ENCODE measurements around the gene ROPN1. TPM values are rescaled to one million over a fixed set of nuclear protein-coding genes. Genes with fewer than 3 reads are reported as not detected.
"Not testable (repeated sequence)": the region's sequence is repeated elsewhere in the genome, so short reads cannot be mapped to it uniquely, and the experiment has no call there.

The ROPN1 gene
- not detected for total RNA-seq (ENCODE audit: unreplicated experiment)
- long read RNA-seq, result 0 reads

DNA sequence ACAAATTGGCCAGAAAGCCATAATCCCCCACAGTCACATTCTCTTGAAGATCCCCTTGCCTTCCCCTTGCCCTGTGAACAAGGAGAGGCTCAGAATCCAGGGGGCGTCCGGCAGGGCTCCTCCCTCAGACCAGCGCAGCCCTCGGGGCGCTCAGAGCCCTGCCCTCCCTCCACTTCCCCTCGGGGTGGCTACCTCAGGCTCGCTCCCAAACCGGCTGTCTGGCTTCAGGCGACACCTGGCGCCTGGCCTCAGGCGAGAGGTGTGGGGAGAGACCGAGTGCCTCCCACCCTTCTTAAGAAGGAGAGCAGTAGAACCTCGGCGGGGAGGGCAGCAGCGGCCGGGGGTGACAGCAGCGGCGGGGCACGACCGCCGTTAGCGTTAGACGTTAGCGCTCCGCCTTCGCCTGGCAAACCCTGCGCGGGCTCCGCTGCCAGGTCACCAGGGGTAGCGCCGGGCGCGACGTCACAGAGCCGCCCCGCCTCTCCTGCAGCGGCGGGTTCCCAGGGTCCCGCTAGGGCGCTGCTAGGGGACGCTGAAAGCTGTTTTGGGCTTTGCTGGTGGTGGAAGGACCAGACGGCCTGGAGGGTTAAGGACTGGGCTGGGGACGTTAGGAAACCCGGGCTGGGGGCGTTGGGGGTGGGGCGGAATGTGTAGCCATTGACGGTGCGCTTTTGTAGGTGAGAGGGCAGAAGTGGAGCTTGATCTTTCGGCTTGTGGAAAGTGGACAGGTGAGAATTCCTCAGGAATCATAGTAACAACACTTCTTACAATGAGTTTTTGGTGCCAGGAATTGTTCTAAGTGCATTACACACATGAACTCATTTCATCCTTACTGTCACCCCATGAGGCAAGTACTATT lies at the start of gene ROPN1:
Gene ROPN1, minus strand, starts transcription at position 395 of the 859 bp plus-strand sequence. CDS start 11,643 bp downstream, outside the sequence.
- not testable (repeated sequence) for H3K9me3 Mint-ChIP-seq (ENCODE audit: unreplicated experiment); DNase-seq (ENCODE audit: low spot score); H3K36me3 Mint-ChIP-seq (ENCODE audit: low read depth, unreplicated experiment); H3K27me3 Mint-ChIP-seq (ENCODE audit: unreplicated experiment); H3K27ac Mint-ChIP-seq (ENCODE audit: unreplicated experiment); H3K4me1 Mint-ChIP-seq (ENCODE audit: unreplicated experiment)
- peak within 1 kb of the TSS; percentile 68 for H3K4me3 Mint-ChIP-seq (ENCODE audit: unreplicated experiment)

DNA sequence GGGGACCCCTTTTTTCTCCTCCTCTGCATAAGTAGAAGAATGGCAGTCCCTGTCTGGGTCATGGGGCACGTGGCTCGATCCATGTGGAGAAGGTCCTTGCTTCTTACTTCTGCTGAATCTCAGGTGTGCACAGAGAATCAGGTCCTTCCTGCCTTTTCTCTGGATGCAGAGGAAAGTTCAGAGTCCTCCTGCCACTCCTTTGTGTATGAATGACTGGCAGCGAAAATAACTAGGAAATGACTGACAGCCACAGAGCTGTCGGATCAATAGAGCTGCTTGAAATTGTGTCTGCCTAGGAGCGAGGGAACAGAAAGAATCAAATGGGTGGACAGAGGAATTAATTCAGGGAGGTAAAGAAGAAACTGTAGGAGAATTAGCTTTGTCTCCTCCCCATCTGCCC lies 49.6 kb upstream of the ROPN1 start:
- TF ChIP-seq, protein P1, sequence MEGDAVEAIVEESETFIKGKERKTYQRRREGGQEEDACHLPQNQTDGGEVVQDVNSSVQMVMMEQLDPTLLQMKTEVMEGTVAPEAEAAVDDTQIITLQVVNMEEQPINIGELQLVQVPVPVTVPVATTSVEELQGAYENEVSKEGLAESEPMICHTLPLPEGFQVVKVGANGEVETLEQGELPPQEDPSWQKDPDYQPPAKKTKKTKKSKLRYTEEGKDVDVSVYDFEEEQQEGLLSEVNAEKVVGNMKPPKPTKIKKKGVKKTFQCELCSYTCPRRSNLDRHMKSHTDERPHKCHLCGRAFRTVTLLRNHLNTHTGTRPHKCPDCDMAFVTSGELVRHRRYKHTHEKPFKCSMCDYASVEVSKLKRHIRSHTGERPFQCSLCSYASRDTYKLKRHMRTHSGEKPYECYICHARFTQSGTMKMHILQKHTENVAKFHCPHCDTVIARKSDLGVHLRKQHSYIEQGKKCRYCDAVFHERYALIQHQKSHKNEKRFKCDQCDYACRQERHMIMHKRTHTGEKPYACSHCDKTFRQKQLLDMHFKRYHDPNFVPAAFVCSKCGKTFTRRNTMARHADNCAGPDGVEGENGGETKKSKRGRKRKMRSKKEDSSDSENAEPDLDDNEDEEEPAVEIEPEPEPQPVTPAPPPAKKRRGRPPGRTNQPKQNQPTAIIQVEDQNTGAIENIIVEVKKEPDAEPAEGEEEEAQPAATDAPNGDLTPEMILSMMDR (IDR thresholded peaks at IDR 0.05; ENCODE audit: unreplicated experiment), result no peak
- H3K27ac Mint-ChIP-seq (ENCODE audit: unreplicated experiment), result no peak overlapping the region
- DNase-seq (ENCODE audit: low spot score), result no peak
- H3K9me3 Mint-ChIP-seq (ENCODE audit: unreplicated experiment), result no peaks in the 10 kb centered on the region
- H3K36me3 Mint-ChIP-seq (ENCODE audit: low read depth, unreplicated experiment), result no peaks in the 10 kb centered on the region
- no peaks in the 10 kb centered on the region for H3K27me3 Mint-ChIP-seq (ENCODE audit: unreplicated experiment)
- H3K4me3 Mint-ChIP-seq (ENCODE audit: unreplicated experiment), result no peak overlapping the region
- H3K4me1 Mint-ChIP-seq (ENCODE audit: unreplicated experiment), result peaks cover 12% of the 10 kb centered on the region

DNA sequence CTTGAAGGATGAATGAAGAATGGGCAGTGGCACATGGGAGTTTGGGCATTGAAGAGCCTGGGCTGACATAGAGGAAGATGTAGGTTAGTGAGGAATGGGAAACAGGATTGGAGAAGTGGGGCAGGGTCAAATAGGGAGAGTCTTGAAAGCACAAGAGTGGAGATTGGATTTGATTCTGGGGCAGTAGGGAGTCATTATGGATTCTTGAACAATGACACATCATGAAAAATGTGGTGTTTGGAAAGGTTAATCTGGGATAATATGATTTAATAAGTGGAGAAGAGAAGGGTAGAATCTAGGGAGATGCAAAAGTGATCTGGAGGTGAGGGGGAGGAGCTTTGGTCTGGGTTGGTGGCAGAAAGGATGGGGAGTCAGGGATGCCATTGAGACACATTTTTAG lies 45.4 kb upstream of the ROPN1 start:
- Mint-ChIP-seq H3K4me1 (ENCODE audit: unreplicated experiment) (peaks cover 22% of the 10 kb centered on the region), H3K27me3 (ENCODE audit: unreplicated experiment) (peaks cover 11% of the 10 kb centered on the region), H3K36me3 (ENCODE audit: low read depth, unreplicated experiment) (peaks cover 13% of the 10 kb centered on the region), H3K27ac (ENCODE audit: unreplicated experiment) (no peak overlapping the region), H3K4me3 (ENCODE audit: unreplicated experiment) (no peak overlapping the region), H3K9me3 (ENCODE audit: unreplicated experiment) (no peaks in the 10 kb centered on the region)
- no peak for DNase-seq (ENCODE audit: low spot score)
- TF ChIP-seq, protein P1 (IDR thresholded peaks at IDR 0.05; ENCODE audit: unreplicated experiment), result no peak

DNA sequence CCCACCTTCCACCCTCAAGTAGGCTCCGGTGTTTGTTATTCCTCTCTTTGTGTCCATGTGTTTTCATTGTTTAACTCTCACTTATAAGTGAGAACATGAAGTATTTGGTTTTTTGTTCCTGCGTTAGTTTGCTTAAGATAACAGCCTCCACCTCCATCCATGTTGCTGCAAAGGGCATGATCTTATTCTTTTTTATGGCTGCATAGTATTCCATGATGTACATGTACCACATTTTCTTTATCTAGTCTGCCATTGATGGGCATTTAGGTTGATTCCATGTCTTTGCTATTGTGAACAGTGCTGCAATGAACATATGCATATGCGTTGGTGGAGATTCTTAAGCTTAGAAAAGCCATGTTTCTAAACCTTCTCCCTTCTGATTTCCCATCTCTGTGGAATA lies 44.3 kb upstream of the ROPN1 start:
- H3K9me3 Mint-ChIP-seq (ENCODE audit: unreplicated experiment); DNase-seq (ENCODE audit: low spot score); H3K27ac Mint-ChIP-seq (ENCODE audit: unreplicated experiment): not testable (repeated sequence)
- Mint-ChIP-seq H3K4me1 (ENCODE audit: unreplicated experiment) (peaks cover 33% of the 10 kb centered on the region), H3K27me3 (ENCODE audit: unreplicated experiment) (peaks cover 16% of the 10 kb centered on the region), H3K36me3 (ENCODE audit: low read depth, unreplicated experiment) (peaks cover 13% of the 10 kb centered on the region), H3K4me3 (ENCODE audit: unreplicated experiment) (peak overlapping the region; percentile 37)

DNA sequence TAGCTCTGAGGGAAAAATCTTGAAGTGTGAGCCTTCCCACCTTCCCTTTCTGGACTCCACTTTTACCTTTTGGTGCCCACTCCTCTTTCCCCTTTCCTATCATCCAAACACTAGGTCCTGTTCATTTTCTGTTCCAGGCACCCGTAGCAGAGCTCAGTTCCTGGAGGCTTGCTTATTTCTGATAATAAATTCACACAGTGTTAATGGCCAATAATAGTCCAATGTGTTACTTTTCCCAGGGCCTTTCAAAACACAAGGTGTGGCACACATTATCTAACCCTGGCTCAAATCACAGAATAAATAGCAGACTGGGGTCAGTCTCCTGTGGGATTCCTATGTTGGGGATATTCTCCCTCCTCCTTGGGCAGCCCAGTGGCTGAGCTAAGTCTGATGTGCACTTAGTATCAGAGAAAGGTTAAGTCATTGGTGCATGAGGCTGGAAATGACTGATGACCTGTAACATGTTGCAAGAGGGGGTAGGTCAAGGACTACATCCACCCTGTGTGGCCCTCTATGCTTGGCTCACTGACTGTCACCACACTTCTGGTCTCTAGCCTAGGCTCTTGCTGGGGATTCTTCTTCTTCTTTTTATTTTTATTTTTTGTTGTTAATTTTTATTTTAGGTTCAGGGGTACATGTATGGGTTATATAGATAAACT lies 43.7 kb upstream of the ROPN1 start:
- H3K4me3 Mint-ChIP-seq (ENCODE audit: unreplicated experiment), result peak overlapping the region; percentile 98
- H3K36me3 Mint-ChIP-seq (ENCODE audit: low read depth, unreplicated experiment), result peaks cover 13% of the 10 kb centered on the region
- TF ChIP-seq, protein P1 (IDR thresholded peaks at IDR 0.05; ENCODE audit: unreplicated experiment), result no peak
- no peaks in the 10 kb centered on the region for H3K9me3 Mint-ChIP-seq (ENCODE audit: unreplicated experiment)
- DNase-seq (ENCODE audit: low spot score), result no peak
- no peak overlapping the region for H3K27ac Mint-ChIP-seq (ENCODE audit: unreplicated experiment)
- H3K4me1 Mint-ChIP-seq (ENCODE audit: unreplicated experiment), result peaks cover 35% of the 10 kb centered on the region
- H3K27me3 Mint-ChIP-seq (ENCODE audit: unreplicated experiment), result peaks cover 17% of the 10 kb centered on the region

DNA sequence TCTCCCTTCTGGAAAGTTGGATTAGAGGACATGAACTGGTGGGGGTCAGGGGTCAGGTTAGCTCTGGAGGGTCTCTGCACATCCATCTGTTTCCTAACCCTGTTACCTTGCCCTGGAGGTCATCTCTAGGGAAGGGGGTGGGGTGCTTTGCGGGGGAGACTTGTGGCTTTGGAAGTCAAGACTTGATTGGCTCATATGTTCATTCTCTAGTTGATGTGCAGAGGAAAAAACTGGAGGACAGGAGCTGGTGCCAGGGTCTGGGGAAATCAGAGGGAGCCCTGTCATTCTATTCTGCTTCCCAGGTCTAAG lies 42.9 kb upstream of the ROPN1 start:
- Mint-ChIP-seq H3K9me3 (ENCODE audit: unreplicated experiment) (no peaks in the 10 kb centered on the region), H3K27me3 (ENCODE audit: unreplicated experiment) (peaks cover 17% of the 10 kb centered on the region), H3K4me1 (ENCODE audit: unreplicated experiment) (peaks cover 35% of the 10 kb centered on the region), H3K27ac (ENCODE audit: unreplicated experiment) (peak overlapping the region; percentile 73), H3K4me3 (ENCODE audit: unreplicated experiment) (peak overlapping the region; percentile 98), H3K36me3 (ENCODE audit: low read depth, unreplicated experiment) (peaks cover 13% of the 10 kb centered on the region)
- TF ChIP-seq, protein P1 (IDR thresholded peaks at IDR 0.05; ENCODE audit: unreplicated experiment), result no peak
- DNase-seq (ENCODE audit: low spot score), result no peak
